HG02973 (cell line): ENCODE results near the gene NMRK2.

Source experiments
- ATAC-seq: cut with Tn5 transposase; IDR thresholded peaks from one replicate; pipeline ENCODE4 v1.9.1; 2021; ENCODE audit warnings: moderate library complexity; ENCODE audit not compliant: unreplicated experiment

The NMRK2 gene

GRCh38 chr19:3981373-3981735, 48.5 kb downstream of the NMRK2 start:
- no peak for ATAC-seq

- ATAC-seq = no peak
Measured at GRCh38 chr19:3981736-3982681, 49.1 kb downstream of the NMRK2 start.

GRCh38 chr19:3982701-3983541, 50.1 kb downstream of the NMRK2 start:
- ATAC-seq = no peak

GRCh38 chr19:3983542-3983914, 50.7 kb downstream of the NMRK2 start:
- ATAC-seq = no peak

GRCh38 chr19:3983936-3984583, 51.2 kb downstream of the NMRK2 start:
- ATAC-seq = no peak

GRCh38 chr19:3984584-3984907, 51.7 kb downstream of the NMRK2 start:
- ATAC-seq = no peak

- ATAC-seq = peak; percentile 52
Measured at GRCh38 chr19:3984908-3985642, 52.2 kb downstream of the NMRK2 start, which contains the start of gene EEF2. TSS of gene EEF2 (minus strand) at chr19:3985463. CDS start at chr19:3985380, 83 bp downstream.

GRCh38 chr19:3985643-3986259, 52.9 kb downstream of the NMRK2 start:
- ATAC-seq = no peak

- no peak for ATAC-seq
Measured at GRCh38 chr19:3986260-3987041, 53.6 kb downstream of the NMRK2 start.

- ATAC-seq = peak; percentile 38
Measured at GRCh38 chr19:3987619-3988371, 54.9 kb downstream of the NMRK2 start.

GRCh38 chr19:3990815-3991117, 57.9 kb downstream of the NMRK2 start:
- no peak for ATAC-seq
